Omental fat pad (tissue), 4 donors: ENCODE measurements around the gene ARHGEF33. TPM values are rescaled to one million over a fixed set of nuclear protein-coding genes. Genes with fewer than 3 reads are reported as not detected.

Source experiments
- ATAC-seq: fragments of 150-250 bp; one replicate; pipeline ENCODE4 v1.9.1; 2016; ENCODE audit warnings: mild to moderate bottlenecking, moderate library complexity; ENCODE audit not compliant: low FRiP score
- DNase-seq: peaks from one replicate; pipeline ENCODE4 v3.0.0-alpha.2; 2019; ENCODE audit warnings: low spot score
- total RNA-seq, 4 donors: library from RNA; depleted of rRNA; stranded (reverse); fragments of >200 nt; gene quantifications; one replicate each; pipeline ENCODE4 v1.1.0, GENCODE V29; 2016
- TF ChIP-seq, protein P1 (sequence below), 3 donors: fragments of 450-650 bp; IDR thresholded peaks; one replicate each; pipeline ENCODE4 v1.5.1; 2016 to 2017; ENCODE audit warnings: antibody characterized with exemption in 3 of 3, mild to moderate bottlenecking in 3 of 3, moderate library complexity in 2 of 3

ARHGEF33 gene
- total RNA-seq, 4 donors from 2014 or later: 0.31 to 1.6 (median 0.95) TPM

- TF ChIP-seq, protein P1, sequence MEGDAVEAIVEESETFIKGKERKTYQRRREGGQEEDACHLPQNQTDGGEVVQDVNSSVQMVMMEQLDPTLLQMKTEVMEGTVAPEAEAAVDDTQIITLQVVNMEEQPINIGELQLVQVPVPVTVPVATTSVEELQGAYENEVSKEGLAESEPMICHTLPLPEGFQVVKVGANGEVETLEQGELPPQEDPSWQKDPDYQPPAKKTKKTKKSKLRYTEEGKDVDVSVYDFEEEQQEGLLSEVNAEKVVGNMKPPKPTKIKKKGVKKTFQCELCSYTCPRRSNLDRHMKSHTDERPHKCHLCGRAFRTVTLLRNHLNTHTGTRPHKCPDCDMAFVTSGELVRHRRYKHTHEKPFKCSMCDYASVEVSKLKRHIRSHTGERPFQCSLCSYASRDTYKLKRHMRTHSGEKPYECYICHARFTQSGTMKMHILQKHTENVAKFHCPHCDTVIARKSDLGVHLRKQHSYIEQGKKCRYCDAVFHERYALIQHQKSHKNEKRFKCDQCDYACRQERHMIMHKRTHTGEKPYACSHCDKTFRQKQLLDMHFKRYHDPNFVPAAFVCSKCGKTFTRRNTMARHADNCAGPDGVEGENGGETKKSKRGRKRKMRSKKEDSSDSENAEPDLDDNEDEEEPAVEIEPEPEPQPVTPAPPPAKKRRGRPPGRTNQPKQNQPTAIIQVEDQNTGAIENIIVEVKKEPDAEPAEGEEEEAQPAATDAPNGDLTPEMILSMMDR (IDR thresholded peaks at IDR 0.05): no peak
- ATAC-seq (no peak), DNase-seq (no peak)
Observed at GRCh38 chr2:38887902-38888554, 1.6 kb upstream of the ARHGEF33 start.

- ATAC-seq: no peak
- no peak for DNase-seq
- TF ChIP-seq, protein P1 (IDR thresholded peaks at IDR 0.05): no peak
Observed at GRCh38 chr2:38889045-38889444, 630 bp upstream of the ARHGEF33 start.

DNA sequence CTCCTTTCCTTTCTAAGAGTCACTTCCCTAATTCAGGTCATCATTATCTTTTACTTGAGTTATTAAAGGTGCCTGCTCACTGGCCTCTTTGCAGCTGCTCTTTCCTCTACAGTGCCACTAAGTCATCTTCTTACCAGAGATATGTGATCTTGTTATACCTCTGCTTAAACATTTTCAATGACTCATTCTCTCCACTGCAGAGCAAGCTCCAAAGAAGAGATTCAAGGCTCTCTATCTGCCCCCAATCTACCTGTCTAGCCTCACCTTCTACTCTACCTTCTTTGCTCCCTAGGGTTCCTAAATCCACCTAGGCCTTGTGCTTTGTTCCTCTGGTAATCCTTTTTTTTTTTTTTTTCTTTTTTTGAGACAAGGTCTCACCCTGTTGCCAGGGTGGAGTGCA lies 3.1 kb downstream of the ARHGEF33 start:
- ATAC-seq (no peak), DNase-seq (no peak)
- TF ChIP-seq, protein P1 (IDR thresholded peaks at IDR 0.05): no peak

DNA sequence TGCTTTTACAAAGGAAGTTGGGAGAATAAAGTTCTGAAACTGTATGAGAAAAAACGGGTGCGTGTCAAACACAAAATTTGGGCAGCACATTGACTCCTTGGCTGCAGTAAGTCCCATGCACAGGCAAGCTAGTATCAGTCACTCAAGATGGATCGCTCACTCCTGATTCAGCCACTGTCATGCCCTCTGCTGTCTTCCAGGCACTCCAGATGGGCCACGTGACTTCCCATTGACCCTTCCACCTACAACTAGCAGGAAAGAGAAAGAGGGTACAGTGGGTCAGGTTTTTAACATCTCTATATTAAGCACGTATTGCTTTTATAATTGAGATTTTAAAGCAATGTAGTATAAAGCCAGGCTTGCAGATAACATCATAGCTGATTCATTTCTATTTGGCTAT lies 8.6 kb downstream of the ARHGEF33 start:
- TF ChIP-seq, protein P1 (IDR thresholded peaks at IDR 0.05): no peak
- no peak for ATAC-seq
- DNase-seq: no peak

DNA sequence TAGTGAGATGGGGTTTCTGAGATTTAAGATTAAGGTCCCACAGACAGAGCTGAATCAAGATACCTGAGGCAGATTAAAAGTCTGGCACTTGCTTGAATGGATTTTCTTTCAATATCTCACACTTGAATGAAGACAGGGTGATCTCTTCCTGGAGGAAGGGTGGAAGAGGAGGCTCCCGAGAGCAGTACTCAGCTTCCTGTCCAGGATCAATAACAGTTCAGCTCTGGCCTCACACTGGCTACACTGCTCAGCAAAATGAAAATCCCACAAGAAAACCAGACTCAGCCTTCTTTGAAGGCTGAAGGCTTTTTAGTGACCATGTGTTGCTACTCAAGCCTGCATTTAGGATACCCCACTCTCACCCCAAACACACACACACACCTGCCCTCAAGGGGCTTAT lies 11.1 kb downstream of the ARHGEF33 start:
- ATAC-seq (no peak), DNase-seq (no peak)
- TF ChIP-seq, protein P1 (IDR thresholded peaks at IDR 0.05): no peak

DNA sequence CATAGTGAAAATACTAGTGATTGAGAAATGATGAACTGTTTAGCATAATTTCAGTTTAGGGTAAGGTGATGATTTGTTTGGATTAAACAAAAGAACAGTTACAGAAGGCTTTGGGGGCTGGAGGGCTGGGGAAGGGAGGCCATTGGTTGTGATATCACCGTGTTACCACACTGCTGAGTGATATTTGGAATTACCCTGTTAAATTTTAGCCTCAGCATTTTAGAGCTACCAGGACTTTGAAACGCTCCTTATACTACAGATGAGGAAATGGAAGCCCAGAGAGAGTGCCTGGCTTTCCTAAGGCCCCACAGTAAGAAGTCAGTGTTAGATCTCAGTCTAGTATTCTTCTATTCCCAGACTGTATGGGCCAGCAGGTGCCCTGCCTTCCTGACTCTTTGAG lies 15.6 kb downstream of the ARHGEF33 start:
- no peak for DNase-seq
- TF ChIP-seq, protein P1 (IDR thresholded peaks at IDR 0.05): no peak
- ATAC-seq: no peak

- DNase-seq: no peak
- TF ChIP-seq, protein P1 (IDR thresholded peaks at IDR 0.05): no peak
Observed at GRCh38 chr2:38907242-38907641, 17.6 kb downstream of the ARHGEF33 start.

More at GRCh38 chr2:38907242-38907641, 17.6 kb downstream of the ARHGEF33 start:
- ATAC-seq: no peak
